Immature natural killer cell (primary cell): Measurements from ENCODE around the gene CDKL4. TPM values are rescaled to one million over a fixed set of nuclear protein-coding genes. Genes with fewer than 3 reads are reported as not detected.
"Not testable (repeated sequence)": the region's sequence is repeated elsewhere in the genome, so short reads cannot be mapped to it uniquely, and the experiment has no call there.

Experiments used
- DNase-seq, 3 donors: peaks; one replicate each; pipeline ENCODE4 v3.0.0; 2022; ENCODE audit warnings: mixed read lengths in 1 of 3
- H3K27ac Mint-ChIP-seq, 6 donors: one replicate each; pipeline ENCODE4 v1.8.0; 2020; ENCODE audit warnings: mixed read lengths in 6 of 6, mild to moderate bottlenecking in 5 of 6, inconsistent platforms in 4 of 6, moderate library complexity in 3 of 6
- H3K27me3 Mint-ChIP-seq, 3 donors: one replicate each; pipeline ENCODE4 v1.8.0; 2020 to 2021; ENCODE audit warnings: low read depth in 3 of 3, mild to moderate bottlenecking in 3 of 3, mixed read lengths in 3 of 3, moderate library complexity in 3 of 3, inconsistent platforms in 1 of 3
- H3K36me3 Mint-ChIP-seq, 3 donors: one replicate each; pipeline ENCODE4 v1.8.0; 2020; ENCODE audit warnings: mixed read lengths in 3 of 3, inconsistent platforms in 2 of 3, mild to moderate bottlenecking in 2 of 3
- H3K4me1 Mint-ChIP-seq, 2 donors: one replicate each; pipeline ENCODE4 v1.8.0; 2020; ENCODE audit warnings: inconsistent platforms in 2 of 2, mild to moderate bottlenecking in 2 of 2, mixed read lengths in 2 of 2, moderate library complexity in 1 of 2
- H3K4me3 Mint-ChIP-seq, 5 donors: one replicate each; pipeline ENCODE4 v1.8.0; 2020; ENCODE audit warnings: mild to moderate bottlenecking in 5 of 5, mixed read lengths in 5 of 5, inconsistent platforms in 3 of 5, moderate library complexity in 3 of 5
- H3K9me3 Mint-ChIP-seq, 6 donors: one replicate each; pipeline ENCODE4 v1.8.0; 2020; ENCODE audit warnings: mild to moderate bottlenecking in 6 of 6, mixed read lengths in 6 of 6, inconsistent platforms in 4 of 6, moderate library complexity in 3 of 6
- polyA plus RNA-seq, 3 donors: library from polyadenylated mRNA; unstranded; fragments of 300-500 nt; fragmentation: Illumina TruSeq; gene quantifications; one replicate each; pipeline ENCODE4 v1.2.3, GENCODE V29; 2021

CDKL4 gene
- polyA plus RNA-seq, 3 donors from 2014 or later: not detected

DNA sequence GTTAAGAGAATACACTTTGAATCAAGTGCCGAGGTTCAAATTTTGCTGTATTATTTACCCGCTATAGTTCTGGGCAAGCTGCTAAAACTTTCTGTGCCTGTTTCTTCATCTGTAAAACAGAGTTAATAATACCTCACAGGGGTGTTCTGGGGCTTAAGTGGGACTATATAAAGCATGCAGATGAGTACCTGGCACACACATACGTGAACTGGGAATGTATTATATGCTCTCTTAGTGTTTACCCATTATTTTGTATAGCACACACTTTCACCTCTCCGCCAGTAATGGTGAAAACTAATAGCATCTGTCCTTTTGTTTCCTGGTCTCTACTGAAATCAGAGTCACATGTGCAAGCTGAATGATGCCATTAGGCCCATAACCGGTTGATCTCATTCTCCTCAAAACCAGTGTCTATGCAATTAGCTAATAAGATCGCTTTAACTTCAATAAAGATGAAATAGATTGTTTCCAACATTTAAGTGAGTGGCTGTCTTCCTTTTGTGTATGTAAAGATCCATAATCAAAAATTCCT is 3.8 kb upstream of the CDKL4 start:
- H3K4me3 Mint-ChIP-seq: no peak overlapping the region
- H3K4me1 Mint-ChIP-seq: peaks cover 12% of the 10 kb centered on the region in 2 donors
- peaks cover 0 to 7% (median 3%) of the 10 kb centered on the region in 3 donors for H3K27me3 Mint-ChIP-seq
- no peak overlapping the region for H3K27ac Mint-ChIP-seq
- H3K9me3 Mint-ChIP-seq: no peaks in the 10 kb centered on the region
- no peak for DNase-seq
- peaks cover 15 to 18% (median 16%) of the 10 kb centered on the region in 3 donors for H3K36me3 Mint-ChIP-seq

DNA sequence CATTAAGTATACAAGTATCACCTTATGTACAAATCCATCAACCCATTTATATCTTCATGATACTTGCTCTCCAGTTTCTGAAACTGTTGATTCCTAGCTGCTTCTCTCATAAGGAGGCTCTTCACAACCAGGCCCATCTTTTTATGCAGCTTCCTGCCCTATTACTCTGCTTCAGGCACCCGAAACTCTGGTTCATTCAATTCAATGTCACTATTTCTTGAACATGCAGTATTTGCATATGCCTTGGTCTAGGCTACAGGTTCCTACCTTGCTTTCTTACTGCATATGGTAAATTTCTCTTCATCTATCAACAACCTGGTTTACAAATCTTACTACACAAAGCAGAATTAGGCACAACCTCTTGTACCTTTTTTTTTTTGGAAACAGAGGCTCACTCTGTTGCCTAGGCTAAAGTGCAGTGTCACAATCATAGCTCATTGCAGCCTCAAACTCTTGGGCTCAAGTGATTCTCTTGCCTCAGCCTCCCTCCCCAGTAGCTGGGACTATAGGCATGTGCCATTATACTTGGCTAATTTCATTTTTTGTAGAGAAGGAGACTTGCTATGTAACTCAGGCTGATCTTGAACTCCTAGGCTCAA is 2.7 kb upstream of the CDKL4 start:
- Mint-ChIP-seq H3K27me3 (peaks cover 0 to 7% (median 3%) of the 10 kb centered on the region in 3 donors), H3K36me3 (peaks cover 11 to 13% (median 11%) of the 10 kb centered on the region in 3 donors), H3K4me1 (peaks cover 12% of the 10 kb centered on the region in 2 donors), H3K27ac (peak overlapping the region in 1 of 6 donors; percentile 13), H3K4me3 (peak overlapping the region in 2 of 5 donors; percentile 9 to 58), H3K9me3 (no peaks in the 10 kb centered on the region)
- DNase-seq: no peak

DNA sequence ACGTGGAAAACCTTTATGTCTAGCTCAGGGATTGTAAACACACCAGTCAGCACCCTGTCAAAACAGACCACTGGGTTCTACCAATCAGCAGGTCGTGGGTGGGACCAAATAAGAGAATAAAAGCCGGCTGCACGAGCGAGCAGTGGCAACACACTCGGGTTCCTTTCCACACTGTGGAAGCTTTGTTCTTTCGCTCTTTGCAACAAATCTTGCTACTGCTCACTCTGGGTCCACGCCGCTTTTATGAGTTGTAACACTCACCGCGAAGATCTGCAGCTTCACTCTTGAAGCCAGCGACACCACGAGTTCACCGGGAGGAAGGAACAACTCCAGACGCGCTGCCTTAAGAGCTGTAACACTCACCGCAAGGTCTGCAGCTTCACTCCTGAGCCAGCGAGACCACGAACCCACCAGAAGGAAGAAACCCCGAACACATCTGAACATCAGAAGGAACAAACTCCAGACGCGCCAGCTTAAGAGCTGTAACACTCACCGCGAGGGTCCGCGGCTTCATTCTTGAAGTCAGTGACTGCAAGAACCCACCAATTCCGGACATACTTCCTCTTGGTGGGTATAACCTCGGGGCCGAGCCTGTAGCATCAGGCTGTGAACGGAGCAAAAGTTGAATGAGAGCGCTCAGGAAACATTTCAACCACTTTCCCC is 1.3 kb upstream of the CDKL4 start:
- H3K27me3 Mint-ChIP-seq, H3K36me3 Mint-ChIP-seq, H3K9me3 Mint-ChIP-seq: not testable (repeated sequence)
- Mint-ChIP-seq H3K4me3 (peak overlapping the region; percentile 78 to 96 (median 92)), H3K27ac (peak overlapping the region; percentile 51 to 89 (median 71)), H3K4me1 (peaks cover 12% of the 10 kb centered on the region in 2 donors)
- DNase-seq: peak; percentile 19 to 58 (median 29)

- H3K27me3 Mint-ChIP-seq, H3K9me3 Mint-ChIP-seq, DNase-seq, H3K36me3 Mint-ChIP-seq: not testable (repeated sequence)
- H3K27ac Mint-ChIP-seq: peak overlapping the region in 5 of 6 donors; percentile 24 to 89 (median 71)
- H3K4me3 Mint-ChIP-seq: peak overlapping the region; percentile 78 to 96 (median 92)
- peaks cover 12% of the 10 kb centered on the region in 2 donors for H3K4me1 Mint-ChIP-seq
Measured at GRCh38 chr2:39244241-39244862, 582 bp upstream of the CDKL4 start.

DNA sequence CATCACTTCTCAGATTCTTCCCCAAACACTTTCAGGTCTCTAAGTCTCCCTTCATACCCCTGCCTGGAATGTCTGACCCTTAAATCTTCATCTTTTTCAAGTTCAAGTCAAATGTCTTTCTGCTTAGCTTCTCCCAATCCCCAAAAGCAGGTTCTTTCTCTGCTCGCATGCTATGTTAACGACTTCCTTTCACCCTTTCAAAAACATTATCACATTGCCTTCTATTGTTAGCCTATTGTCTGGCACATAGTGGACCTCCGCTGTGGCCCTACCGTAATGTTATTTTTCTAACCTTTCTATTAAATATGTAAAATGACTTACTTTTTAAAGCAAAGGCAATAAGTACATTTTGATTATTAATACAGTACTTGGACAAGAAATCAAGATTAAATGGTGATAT is 2.2 kb downstream of the CDKL4 start:
- Mint-ChIP-seq H3K27ac (no peak overlapping the region), H3K9me3 (no peaks in the 10 kb centered on the region), H3K27me3 (peaks cover 3 to 7% (median 3%) of the 10 kb centered on the region in 3 donors), H3K4me1 (peaks cover 12% of the 10 kb centered on the region in 2 donors), H3K36me3 (peaks cover 0 to 3% (median 2%) of the 10 kb centered on the region in 3 donors), H3K4me3 (no peak overlapping the region)
- no peak for DNase-seq

DNA sequence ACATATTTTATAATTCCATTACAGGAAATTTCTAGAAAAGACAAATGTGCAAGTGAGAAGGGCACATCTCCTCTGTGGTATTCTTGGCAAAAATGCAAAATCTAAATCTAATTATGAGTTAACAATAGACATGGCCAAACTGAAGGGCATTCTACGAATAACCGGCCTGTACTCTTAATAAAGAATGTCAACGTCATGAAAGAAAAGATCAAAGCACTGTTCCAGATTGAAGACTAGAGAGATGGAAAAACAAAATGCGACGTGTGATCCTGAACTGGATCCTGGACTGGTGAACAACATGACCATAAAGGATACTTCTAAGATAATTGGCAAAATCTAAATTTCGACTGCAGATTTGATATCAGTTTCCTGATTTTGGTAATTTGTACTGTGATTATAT is 3.0 kb downstream of the CDKL4 start:
- no peak overlapping the region for H3K4me3 Mint-ChIP-seq
- no peak overlapping the region for H3K27ac Mint-ChIP-seq
- peaks cover 12% of the 10 kb centered on the region in 2 donors for H3K4me1 Mint-ChIP-seq
- H3K9me3 Mint-ChIP-seq: no peaks in the 10 kb centered on the region
- H3K27me3 Mint-ChIP-seq: peaks cover 0 to 7% (median 7%) of the 10 kb centered on the region in 3 donors
- peaks cover 0 to 3% (median 2%) of the 10 kb centered on the region in 3 donors for H3K36me3 Mint-ChIP-seq
- DNase-seq: no peak

DNA sequence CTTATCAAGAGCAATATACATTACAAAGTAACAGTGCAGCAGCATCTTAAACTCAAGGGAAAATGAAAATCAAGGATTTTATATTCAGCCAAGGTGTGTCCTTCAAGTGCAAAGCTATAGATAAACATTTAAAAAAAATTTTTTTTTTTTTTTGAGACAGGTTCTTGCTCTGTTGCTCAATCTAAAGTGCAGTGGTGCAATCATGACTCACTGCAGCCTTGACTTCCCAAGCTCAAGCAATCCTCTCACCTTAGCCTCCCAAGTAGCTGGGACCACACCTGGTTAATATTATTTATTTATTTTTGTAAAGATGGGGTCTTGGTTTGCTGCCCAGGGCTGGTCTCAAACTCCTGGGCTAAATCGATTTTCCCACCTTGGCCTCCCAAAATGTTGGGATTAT is 9.0 kb downstream of the CDKL4 start:
- Mint-ChIP-seq H3K36me3 (peaks cover 3 to 7% (median 6%) of the 10 kb centered on the region in 3 donors), H3K27ac (no peak overlapping the region), H3K4me1 (peaks cover 0 to 2% of the 10 kb centered on the region in 2 donors), H3K27me3 (peaks cover 0 to 6% (median 2%) of the 10 kb centered on the region in 3 donors), H3K4me3 (no peak overlapping the region), H3K9me3 (peaks cover 0 to 4% (median 2%) of the 10 kb centered on the region in 6 donors)
- no peak for DNase-seq

GRCh38 chr2:39232141-39232540 is 11.6 kb downstream of the CDKL4 start:
- Mint-ChIP-seq H3K9me3 (peaks cover 0 to 4% (median 2%) of the 10 kb centered on the region in 6 donors), H3K4me1 (peaks cover 16 to 24% of the 10 kb centered on the region in 2 donors), H3K4me3 (no peak overlapping the region), H3K27me3 (peaks cover 0 to 6% (median 2%) of the 10 kb centered on the region in 3 donors), H3K36me3 (peaks cover 3 to 7% (median 6%) of the 10 kb centered on the region in 3 donors), H3K27ac (no peak overlapping the region)
- no peak for DNase-seq

DNA sequence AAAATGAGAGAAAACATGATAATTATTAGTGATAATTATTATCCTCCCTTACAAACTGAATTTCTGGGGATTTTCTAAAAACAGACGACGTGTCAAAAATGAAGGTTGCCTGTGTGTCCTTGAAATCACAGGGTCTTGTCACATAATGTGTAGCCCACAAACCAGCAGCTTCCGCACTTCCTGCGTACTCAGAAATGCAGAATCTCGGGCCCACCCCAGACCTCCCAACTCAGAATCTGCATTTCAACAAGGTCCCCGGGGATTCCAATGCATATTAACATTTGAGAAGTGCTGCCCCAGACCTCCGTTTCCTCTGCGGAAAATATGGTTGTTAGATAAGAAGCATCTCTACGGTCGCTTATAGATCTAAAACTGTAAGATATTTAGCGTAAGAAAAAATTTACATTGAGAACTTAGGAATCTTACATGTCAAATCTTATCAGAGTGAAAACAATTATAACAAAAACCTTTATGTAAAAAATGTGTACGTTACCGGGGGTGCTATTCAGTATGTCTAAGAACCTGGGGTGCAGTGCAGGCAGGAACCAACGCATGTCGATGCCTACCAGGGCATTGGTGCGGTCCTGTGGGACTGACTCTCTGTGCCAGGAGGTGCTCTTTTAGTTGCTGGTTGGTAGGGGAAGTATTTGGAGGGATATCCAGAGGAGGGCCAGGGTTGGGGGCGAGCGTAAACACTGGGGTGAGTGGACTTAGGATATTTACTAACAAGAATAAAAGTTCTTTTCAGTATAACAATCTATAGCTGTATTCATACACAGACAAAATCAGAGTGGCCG is 15.2 kb downstream of the CDKL4 start:
- peaks cover 16 to 25% of the 10 kb centered on the region in 2 donors for H3K4me1 Mint-ChIP-seq
- H3K27me3 Mint-ChIP-seq: peaks cover 0 to 2% (median 1%) of the 10 kb centered on the region in 3 donors
- no peaks in the 10 kb centered on the region for H3K36me3 Mint-ChIP-seq
- peak overlapping the region; percentile 63 to 88 (median 81) for H3K4me3 Mint-ChIP-seq
- H3K9me3 Mint-ChIP-seq: no peaks in the 10 kb centered on the region
- peak overlapping the region in 5 of 6 donors; percentile 27 to 77 (median 70) for H3K27ac Mint-ChIP-seq
- DNase-seq: no peak

- H3K27ac Mint-ChIP-seq: peak overlapping the region; percentile 26 to 70 (median 54)
- peak overlapping the region; percentile 63 to 88 (median 81) for H3K4me3 Mint-ChIP-seq
- peak; percentile 64 to 76 (median 73) for DNase-seq
- H3K9me3 Mint-ChIP-seq: no peaks in the 10 kb centered on the region
- H3K36me3 Mint-ChIP-seq: no peaks in the 10 kb centered on the region
- peaks cover 0 to 2% (median 0%) of the 10 kb centered on the region in 3 donors for H3K27me3 Mint-ChIP-seq
- H3K4me1 Mint-ChIP-seq: peaks cover 16 to 25% of the 10 kb centered on the region in 2 donors
Measured at GRCh38 chr2:39227628-39228412, 15.9 kb downstream of the CDKL4 start.

DNA sequence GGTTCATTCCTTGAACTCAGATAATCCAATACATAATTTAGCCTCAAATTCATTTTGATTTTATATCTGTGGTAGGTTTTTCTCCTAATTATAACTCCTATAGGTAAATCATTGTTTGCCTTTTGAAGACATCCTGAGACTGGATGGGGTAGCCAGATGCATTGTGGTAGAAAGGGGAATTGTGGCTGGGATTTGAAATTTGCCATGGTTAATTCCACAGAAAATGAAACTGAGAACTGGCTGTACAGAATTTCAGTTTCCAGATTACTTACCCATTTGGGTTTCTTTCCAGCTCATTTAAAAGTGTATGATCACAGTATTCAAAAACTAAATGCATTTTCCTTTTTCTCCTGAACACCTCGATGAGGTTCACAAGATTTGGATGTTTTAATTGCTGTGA is 18.2 kb downstream of the CDKL4 start:
- Mint-ChIP-seq H3K9me3 (no peaks in the 10 kb centered on the region), H3K27me3 (peaks cover 0 to 2% (median 0%) of the 10 kb centered on the region in 3 donors), H3K27ac (no peak overlapping the region), H3K4me3 (no peak overlapping the region), H3K4me1 (peaks cover 16 to 25% of the 10 kb centered on the region in 2 donors), H3K36me3 (no peaks in the 10 kb centered on the region)
- no peak for DNase-seq

- Mint-ChIP-seq H3K9me3 (no peaks in the 10 kb centered on the region), H3K4me3 (no peak overlapping the region)
Measured at GRCh38 chr2:39223909-39224308, 19.9 kb downstream of the CDKL4 start.

More at GRCh38 chr2:39223909-39224308, 19.9 kb downstream of the CDKL4 start:
- H3K36me3 Mint-ChIP-seq: no peaks in the 10 kb centered on the region
- no peak for DNase-seq
- H3K27me3 Mint-ChIP-seq: peaks cover 0 to 2% (median 0%) of the 10 kb centered on the region in 3 donors
- peaks cover 14 to 20% of the 10 kb centered on the region in 2 donors for H3K4me1 Mint-ChIP-seq
- H3K27ac Mint-ChIP-seq: no peak overlapping the region
